Kasumi-1 (cell line): ENCODE measurements around the gene ZNF165.
A peak's percentile ranks its signal among the peaks of the same experiment; 100 is the strongest.
"Not testable (repeated sequence)": the region's sequence is repeated elsewhere in the genome, so short reads cannot be mapped to it uniquely, and the experiment has no call there.

Experiments
- DNase-seq, 2 experiments: peaks; one replicate each; lab custom pipeline; 2025; lab: John Stamatoyannopoulos, UW

Gene ZNF165

GRCh38 chr6:28080381-28080630, at the start of gene ZNF165:
TSS of gene ZNF165 (plus strand) at chr6:28080568. CDS start at chr6:28085481, 4,913 bp downstream.
- DNase-seq: not testable (repeated sequence)

DNA sequence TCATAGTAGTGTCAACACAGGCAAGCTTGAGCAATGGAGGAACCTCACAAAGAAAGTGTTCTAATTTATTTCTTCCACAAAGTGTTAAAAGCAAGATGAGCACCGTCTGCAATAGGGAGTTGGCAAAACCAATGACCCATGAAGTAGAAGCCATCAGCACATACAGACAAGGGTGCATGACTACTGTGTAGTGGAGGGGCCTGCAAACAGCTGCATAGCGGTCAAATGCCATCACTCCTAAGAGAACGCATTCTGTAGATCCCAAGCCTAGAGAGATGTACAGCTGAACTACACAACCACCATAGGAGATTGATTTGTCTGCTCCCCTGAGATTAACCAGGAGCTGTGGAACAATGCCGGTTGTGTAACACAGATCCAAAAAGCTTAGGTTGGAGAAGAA, 26.8 kb upstream of the ZNF165 start:
- DNase-seq: no peak

DNA sequence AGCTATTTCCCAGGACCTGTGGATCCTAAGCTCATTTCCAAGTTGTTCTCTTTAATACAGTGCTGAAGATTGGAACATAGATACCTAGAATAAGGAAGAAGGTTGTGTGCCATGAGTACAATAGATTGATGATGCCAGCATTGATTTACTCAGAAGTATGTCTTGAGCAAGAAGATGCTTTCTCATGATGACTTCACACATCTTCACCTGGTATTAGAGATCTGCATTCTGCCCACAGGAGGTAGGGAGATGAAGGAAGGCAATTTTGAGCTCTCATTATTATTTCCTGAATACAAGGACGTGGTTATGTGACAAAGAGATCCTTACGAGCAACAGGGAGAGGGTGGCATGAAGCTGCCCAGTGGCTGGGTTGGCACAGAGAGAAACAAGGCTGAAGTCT, 20.0 kb upstream of the ZNF165 start:
- DNase-seq: no peak

- no peak for DNase-seq
Observed at GRCh38 chr6:28064272-28064671, 16.1 kb upstream of the ZNF165 start.

DNA sequence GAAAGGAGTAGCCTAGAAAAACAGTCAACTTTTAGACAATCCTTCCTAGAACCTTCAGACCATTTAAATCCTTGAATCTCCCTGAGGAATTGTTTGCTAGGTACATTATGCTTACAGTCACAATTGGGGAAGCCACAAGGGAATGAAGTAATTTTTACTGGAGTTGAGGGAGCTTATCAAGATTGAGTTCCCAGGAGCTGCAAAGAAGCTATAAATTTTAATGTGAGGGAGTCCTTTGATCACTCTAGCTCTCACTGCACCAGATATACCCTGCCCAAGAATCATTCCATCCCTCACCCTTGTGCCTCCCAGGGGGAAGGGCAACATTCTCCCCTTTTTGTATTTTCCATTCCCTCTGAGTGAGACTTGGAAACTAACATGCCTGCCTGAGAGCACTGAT, 12.3 kb upstream of the ZNF165 start:
- DNase-seq: no peak

- not testable (repeated sequence) for DNase-seq
Observed at GRCh38 chr6:28070968-28071367, 9.4 kb upstream of the ZNF165 start.

- no peak for DNase-seq
Observed at GRCh38 chr6:28078050-28078449, 2.3 kb upstream of the ZNF165 start.

- no peak for DNase-seq
Observed at GRCh38 chr6:28078836-28079235, 1.5 kb upstream of the ZNF165 start.

DNA sequence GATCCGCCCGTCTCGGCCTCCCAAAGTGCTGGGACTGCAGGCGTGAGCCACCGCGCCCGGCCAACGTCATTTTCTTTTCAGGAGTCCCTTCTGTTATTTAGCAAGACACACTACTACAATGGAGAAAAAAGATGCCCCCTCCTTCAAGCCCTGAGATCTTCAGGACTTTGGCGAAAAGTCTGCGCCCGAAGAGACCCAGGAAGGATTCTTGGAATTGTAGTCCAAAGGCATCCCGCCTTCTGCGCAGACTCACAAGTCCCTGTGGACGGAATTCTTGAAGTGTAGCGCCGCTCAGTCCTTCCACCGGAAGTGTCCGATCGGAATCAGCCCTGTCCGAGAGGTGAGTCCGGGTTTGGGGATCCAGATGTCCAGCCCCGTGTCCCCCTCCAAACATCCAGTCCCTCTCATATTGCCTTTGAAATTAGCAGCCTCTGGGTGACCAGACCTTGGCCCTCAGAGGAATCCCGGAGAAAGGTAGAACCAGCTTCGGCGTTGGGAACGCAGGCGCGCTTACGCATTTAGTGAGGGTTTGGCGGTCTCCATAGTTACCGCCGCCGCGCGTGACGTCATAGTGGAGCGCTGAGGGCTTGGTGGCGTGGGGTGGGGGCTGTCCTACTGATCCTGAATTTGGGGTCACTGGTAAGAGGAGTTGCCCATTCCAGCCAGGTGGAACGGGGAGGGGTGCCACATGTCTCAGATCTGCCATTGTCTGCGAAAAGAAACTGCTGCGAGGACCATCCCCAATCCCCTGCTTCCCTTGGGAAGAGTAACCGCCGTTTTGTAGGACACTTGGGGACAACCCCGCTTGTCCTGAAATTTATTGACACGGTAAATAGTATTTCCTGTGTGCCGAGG, 490 bp downstream of the ZNF165 start:
- peak; percentile 88 to 93 for DNase-seq

GRCh38 chr6:28081486-28081751, 1.1 kb downstream of the ZNF165 start:
- peak; percentile 73 to 78 for DNase-seq

DNA sequence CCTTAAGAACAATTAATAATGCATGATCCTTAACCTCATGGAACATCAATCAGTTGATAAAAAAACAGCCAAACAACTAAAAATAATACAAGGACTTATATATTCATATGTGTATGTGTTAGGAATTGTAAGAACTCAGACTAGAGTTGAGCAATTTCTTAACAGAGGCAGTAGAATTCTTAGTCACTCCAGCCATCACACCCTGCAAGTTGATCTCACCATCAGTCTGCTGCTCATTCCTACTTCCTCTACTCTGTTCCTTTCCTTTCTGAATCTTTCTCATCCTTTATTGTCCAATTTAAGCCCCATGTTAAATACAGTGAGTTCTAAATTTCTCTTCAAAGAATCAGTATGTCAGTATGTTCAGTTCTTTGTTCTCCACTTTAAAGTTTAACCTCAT, 2.6 kb downstream of the ZNF165 start:
- DNase-seq: no peak

GRCh38 chr6:28089054-28089453, 8.7 kb downstream of the ZNF165 start:
- DNase-seq: no peak

GRCh38 chr6:28090917-28091586, 10.7 kb downstream of the ZNF165 start:
- DNase-seq: peak; percentile 23 to 68

DNA sequence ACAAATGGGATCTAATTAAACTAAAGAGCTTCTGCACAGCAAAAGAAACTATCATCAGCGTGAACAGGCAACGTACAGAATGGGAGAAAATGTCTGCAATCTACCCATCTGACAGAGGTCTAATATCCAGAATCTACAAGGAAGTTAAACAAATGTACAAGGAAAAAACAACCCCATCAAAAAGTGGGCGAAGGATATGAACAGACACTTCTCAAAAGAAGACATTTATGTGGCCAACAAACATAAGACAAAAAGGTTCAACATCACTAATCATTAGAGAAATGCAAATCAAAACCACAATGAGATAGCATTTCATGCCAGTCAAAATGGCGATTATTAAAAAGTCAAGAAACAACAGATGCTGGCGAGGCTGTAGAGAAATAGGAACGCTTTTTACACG, 21.9 kb downstream of the ZNF165 start:
- DNase-seq: not testable (repeated sequence)

DNA sequence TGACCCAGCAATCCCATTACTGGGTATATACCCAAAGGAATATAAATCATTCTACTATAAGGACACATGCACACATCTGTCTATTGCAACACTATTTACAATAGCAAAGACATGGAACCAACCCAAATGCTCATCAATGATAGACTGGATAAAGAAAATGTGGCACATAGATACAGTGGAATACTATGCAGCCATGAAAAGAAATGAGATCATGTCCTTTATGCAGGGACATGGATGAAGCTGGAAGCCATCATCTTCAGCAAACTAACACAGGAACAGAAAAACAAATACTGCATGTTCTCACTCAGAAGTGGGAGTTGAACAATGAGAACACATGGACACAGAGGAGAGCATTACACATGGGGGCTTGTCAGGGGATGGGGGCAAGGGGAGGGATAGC, 22.3 kb downstream of the ZNF165 start:
- not testable (repeated sequence) for DNase-seq

DNA sequence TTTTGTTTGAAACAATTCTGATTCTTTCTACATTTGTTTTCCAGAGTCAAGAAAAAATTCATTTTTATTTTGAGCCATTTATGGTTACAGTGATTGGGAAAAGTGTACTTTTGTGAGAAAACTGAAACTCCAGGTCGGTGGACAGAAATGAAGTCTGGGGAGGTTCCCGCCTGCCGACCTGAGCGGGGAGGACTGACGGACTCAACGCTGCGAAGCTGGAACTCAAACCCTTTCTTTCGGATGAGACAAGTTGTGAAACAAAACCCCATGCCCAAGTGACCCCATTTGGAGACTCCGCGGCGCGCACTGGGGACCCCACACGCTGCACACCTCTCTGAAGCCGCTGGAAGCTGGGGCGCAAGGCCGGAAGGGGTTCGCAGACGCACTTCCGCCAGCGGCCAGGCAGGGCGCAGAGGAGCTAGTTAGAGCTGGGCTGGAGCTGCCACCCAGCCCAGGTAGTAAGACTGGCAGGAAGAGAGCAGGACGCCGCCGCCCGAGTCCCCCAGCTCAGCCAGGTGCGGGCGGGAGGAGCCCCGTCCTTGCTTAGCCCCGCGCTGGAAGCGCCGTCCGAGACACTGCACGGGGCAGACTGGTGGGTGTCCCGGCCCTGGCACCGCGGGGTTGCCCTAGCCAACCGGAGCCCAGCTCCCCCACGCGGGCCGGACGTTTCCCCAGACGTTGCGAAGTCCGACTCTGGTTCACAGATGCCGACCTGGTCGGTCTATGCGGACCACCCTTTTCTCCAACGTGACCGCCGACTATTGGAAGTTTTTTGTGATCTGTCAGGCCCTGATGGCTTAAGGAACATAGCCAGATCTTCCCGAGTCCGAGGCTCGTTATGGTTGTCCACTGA, 24.2 kb downstream of the ZNF165 start:
- peak; percentile 87 to 90 for DNase-seq

GRCh38 chr6:28105245-28105639, 24.9 kb downstream of the ZNF165 start:
- DNase-seq: peak; percentile 33 to 59

- no peak for DNase-seq
Observed at GRCh38 chr6:28107506-28107905, 27.1 kb downstream of the ZNF165 start.

DNA sequence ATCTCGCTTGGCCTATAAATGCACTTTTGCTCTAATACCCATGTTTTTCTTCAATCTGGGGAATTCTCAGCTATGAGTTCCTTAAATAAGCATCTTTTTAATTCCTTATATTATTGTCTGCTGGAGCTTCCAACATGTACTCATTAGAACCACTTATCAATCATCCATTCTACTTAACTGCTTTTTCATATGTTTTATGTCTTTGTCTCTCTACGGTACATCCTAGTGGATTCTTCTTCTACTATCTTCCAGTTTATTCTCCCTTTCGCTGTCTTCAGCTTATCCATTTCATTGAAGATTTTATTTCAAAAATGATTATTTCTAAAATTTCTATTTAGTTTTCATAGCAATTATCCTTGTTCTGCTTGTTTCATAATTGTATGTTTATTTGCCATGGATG, 31.6 kb downstream of the ZNF165 start:
- DNase-seq: no peak

DNA sequence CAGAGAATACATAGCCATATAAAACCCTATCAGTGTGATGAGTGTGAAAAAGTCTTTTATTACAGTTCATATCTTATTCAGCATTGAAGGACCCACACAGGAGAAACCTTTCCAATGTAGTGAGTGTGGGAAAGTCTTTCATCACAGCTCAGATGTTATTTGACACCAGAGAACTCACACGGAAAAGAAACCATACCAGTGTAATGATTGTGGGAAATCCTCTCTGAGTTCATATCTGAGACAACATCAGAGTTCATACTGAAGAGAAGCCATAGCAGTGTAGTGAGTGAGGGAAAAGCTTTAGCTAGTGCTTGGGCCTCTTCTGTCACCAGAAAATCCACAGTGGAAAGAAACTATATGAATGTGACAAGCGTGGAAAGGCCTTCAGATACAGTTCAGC, 35.4 kb downstream of the ZNF165 start:
- DNase-seq: no peak

GRCh38 chr6:28117386-28118050, 37.1 kb downstream of the ZNF165 start:
- peak in 1 of 2 experiments; percentile 34 for DNase-seq

GRCh38 chr6:28118217-28118616, 37.8 kb downstream of the ZNF165 start:
- no peak for DNase-seq
